ENCODE measurements around the gene NPFF. TPM values are rescaled to one million over a fixed set of nuclear protein-coding genes. Genes with fewer than 3 reads are reported as not detected.

Gene NPFF
- total RNA-seq, 1 donor from 2014 or later = not detected

DNA sequence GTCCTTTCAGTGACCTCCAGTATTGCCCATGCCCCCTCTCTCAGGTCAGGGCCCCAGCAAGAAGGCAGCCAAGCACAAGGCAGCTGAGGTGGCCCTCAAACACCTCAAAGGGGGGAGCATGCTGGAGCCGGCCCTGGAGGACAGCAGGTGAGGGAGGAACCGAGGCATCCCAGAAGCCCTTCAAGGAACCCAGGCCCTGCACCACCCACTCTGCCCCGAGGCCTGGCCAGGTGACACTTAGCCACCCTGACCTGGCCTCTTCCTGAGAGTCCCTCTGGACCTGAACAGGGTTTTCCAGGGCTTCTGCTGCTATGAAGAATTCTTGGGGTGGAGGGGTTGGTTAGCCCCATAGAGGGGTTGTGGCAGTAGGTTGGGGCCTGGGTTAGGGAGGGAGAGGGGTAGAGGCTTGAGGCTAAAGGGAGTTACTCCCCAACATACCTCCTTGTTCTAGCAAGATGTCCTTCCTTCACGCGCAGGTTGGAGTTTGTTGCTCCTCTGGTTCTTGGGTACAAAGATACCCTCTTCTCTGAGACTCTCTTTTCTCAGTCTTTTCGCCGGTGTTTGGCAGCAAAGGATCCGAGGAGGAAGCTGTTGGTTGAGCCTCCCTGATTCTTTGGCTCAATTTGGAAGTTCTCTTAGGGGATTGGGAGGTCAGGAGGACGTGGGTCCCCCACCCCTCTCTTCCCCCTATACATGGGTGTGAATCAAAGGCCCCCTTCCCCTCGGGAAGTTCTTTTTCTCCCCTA is 4.1 kb downstream of the NPFF start:
- Mint-ChIP-seq H3K27me3 (ENCODE audit: unreplicated experiment) (no peaks in the 10 kb centered on the region), H3K4me3 (ENCODE audit: unreplicated experiment) (peak overlapping the region; percentile 47), H3K36me3 (ENCODE audit: unreplicated experiment) (peaks cover 14% of the 10 kb centered on the region), H3K4me1 (ENCODE audit: unreplicated experiment) (peaks cover 42% of the 10 kb centered on the region), H3K27ac (ENCODE audit: unreplicated experiment) (no peak overlapping the region), H3K9me3 (ENCODE audit: unreplicated experiment) (no peaks in the 10 kb centered on the region)
- TF ChIP-seq CTCF (IDR thresholded peaks at IDR 0.05) = no peak
- DNase-seq (ENCODE audit: extremely low spot score, unreplicated experiment) = no peak

GRCh38 chr12:53502331-53502730 is 5.0 kb downstream of the NPFF start:
- H3K27me3 Mint-ChIP-seq (ENCODE audit: unreplicated experiment) = no peaks in the 10 kb centered on the region
- peak overlapping the region; percentile 78 for H3K4me3 Mint-ChIP-seq (ENCODE audit: unreplicated experiment)
- no peak for DNase-seq (ENCODE audit: extremely low spot score, unreplicated experiment)
- TF ChIP-seq CTCF (IDR thresholded peaks at IDR 0.05) = no peak
- no peaks in the 10 kb centered on the region for H3K9me3 Mint-ChIP-seq (ENCODE audit: unreplicated experiment)
- peaks cover 14% of the 10 kb centered on the region for H3K36me3 Mint-ChIP-seq (ENCODE audit: unreplicated experiment)
- peaks cover 44% of the 10 kb centered on the region for H3K4me1 Mint-ChIP-seq (ENCODE audit: unreplicated experiment)
- H3K27ac Mint-ChIP-seq (ENCODE audit: unreplicated experiment) = peak overlapping the region; percentile 96

GRCh38 chr12:53501615-53502181 is 5.6 kb downstream of the NPFF start:
- no peak for DNase-seq (ENCODE audit: extremely low spot score, unreplicated experiment)
- H3K9me3 Mint-ChIP-seq (ENCODE audit: unreplicated experiment) = no peaks in the 10 kb centered on the region

DNA sequence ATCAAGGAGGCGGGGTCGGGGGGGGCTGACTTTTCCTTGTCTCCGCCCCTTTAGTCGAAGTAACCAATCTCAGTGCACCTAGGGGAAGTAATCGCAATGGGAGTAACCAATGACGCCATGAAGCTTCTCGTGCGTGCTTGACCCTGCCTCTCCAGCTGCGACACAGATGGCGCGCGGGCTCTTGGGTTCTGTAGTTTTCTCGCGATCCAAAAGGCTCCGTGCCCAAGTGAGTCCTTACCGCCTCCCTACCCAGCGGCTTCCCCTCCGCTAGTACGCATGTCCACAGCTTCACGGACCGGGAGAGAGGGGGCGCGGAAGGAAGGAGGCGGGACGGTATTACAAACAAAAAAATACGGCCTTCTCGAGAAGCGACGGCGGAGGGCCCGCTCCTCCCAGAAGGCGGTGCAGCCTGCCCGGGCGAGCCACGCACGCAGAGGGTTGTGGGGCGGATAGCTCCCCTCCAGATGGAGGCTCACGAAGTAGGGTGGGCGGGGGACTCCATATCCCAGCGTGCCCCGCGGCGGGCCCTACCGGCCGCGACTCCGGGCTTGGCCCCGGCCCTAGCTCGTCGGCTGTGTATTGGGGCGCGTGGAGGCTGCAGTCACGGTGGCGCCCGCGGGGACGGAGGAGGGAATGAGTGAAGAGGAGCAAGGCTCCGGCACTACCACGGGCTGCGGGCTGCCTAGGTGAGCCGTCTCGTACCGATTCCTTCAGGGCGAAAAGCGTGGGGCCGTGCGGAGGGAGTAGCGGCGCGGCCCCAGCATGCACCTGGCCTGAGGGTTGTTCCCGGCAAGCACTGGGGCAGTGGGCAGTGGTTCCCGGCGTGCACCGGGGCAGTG is 6.3 kb downstream of the NPFF start, which contains the start of gene TARBP2:
Gene TARBP2, plus strand, starts transcription at position 508 of the 839 bp plus-strand sequence. Its CDS starts 126 bp downstream, at position 634.
- Mint-ChIP-seq H3K36me3 (ENCODE audit: unreplicated experiment) (peaks cover 11% of the 10 kb centered on the region), H3K4me1 (ENCODE audit: unreplicated experiment) (peaks cover 50% of the 10 kb centered on the region), H3K27ac (ENCODE audit: unreplicated experiment) (peak within 1 kb of the TSS; percentile 96), H3K27me3 (ENCODE audit: unreplicated experiment) (no peaks in the 10 kb centered on the region), H3K9me3 (ENCODE audit: unreplicated experiment) (no peaks in the 10 kb centered on the region), H3K4me3 (ENCODE audit: unreplicated experiment) (peak within 1 kb of the TSS; percentile 78)
- TF ChIP-seq CTCF (IDR thresholded peaks at IDR 0.05) = no peak
- DNase-seq (ENCODE audit: extremely low spot score, unreplicated experiment) = peak; percentile 98

More at GRCh38 chr12:53501615-53502181, 5.6 kb downstream of the NPFF start:
- Mint-ChIP-seq H3K27ac (ENCODE audit: unreplicated experiment) (peak overlapping the region; percentile 96), H3K4me1 (ENCODE audit: unreplicated experiment) (peaks cover 48% of the 10 kb centered on the region), H3K4me3 (ENCODE audit: unreplicated experiment) (peak overlapping the region; percentile 78), H3K27me3 (ENCODE audit: unreplicated experiment) (no peaks in the 10 kb centered on the region), H3K36me3 (ENCODE audit: unreplicated experiment) (peaks cover 11% of the 10 kb centered on the region)
- no peak for TF ChIP-seq CTCF (IDR thresholded peaks at IDR 0.05)

All from osteocyte (in vitro differentiated cells).